ENCODE measurements around the gene PSD2.
A peak's percentile ranks its signal among the peaks of the same experiment; 100 is the strongest.
"Not testable (repeated sequence)": the region's sequence is repeated elsewhere in the genome, so short reads cannot be mapped to it uniquely, and the experiment has no call there.

Gene PSD2

GRCh38 chr5:139792218-139792617, 3.4 kb upstream of the PSD2 start:
- DNase-seq, result no peak

- DNase-seq, result not testable (repeated sequence)
Measured at GRCh38 chr5:139792655-139793054, 3.0 kb upstream of the PSD2 start.

- no peak for DNase-seq
Measured at GRCh38 chr5:139794067-139794846, 1.4 kb upstream of the PSD2 start.

GRCh38 chr5:139796061-139796806, 626 bp downstream of the PSD2 start:
- peak in 2 of 14 donors; percentile 16 to 39 for DNase-seq

- DNase-seq, result no peak
Measured at GRCh38 chr5:139797335-139797734, 1.7 kb downstream of the PSD2 start.

GRCh38 chr5:139797856-139798510, 2.4 kb downstream of the PSD2 start:
- DNase-seq, result peak in 1 of 14 donors; percentile 9

- DNase-seq, result no peak
Measured at GRCh38 chr5:139798883-139799282, 3.3 kb downstream of the PSD2 start.

- no peak for DNase-seq
Measured at GRCh38 chr5:139799359-139799758, 3.8 kb downstream of the PSD2 start.

GRCh38 chr5:139803978-139804377, 8.4 kb downstream of the PSD2 start:
- DNase-seq, result no peak

GRCh38 chr5:139804800-139805397, 9.3 kb downstream of the PSD2 start:
- DNase-seq, result no peak

GRCh38 chr5:139805545-139805944, 9.9 kb downstream of the PSD2 start:
- no peak for DNase-seq

- peak in 9 of 14 donors; percentile 28 to 75 (median 60) for DNase-seq
Measured at GRCh38 chr5:139806111-139806510, 10.5 kb downstream of the PSD2 start.

GRCh38 chr5:139806726-139807646, 11.4 kb downstream of the PSD2 start:
- DNase-seq, result peak in 8 of 14 donors; percentile 21 to 76 (median 58)

- DNase-seq, result no peak
Measured at GRCh38 chr5:139807647-139808030, 12.0 kb downstream of the PSD2 start.

GRCh38 chr5:139808481-139809330, 13.1 kb downstream of the PSD2 start:
- no peak for DNase-seq

- DNase-seq, result no peak
Measured at GRCh38 chr5:139809331-139809810, 13.8 kb downstream of the PSD2 start.

GRCh38 chr5:139810341-139811273, 15.0 kb downstream of the PSD2 start:
- DNase-seq, result peak in 5 of 14 donors; percentile 10 to 49 (median 42)

GRCh38 chr5:139811274-139811607, 15.6 kb downstream of the PSD2 start:
- no peak for DNase-seq

GRCh38 chr5:139812323-139812722, 16.7 kb downstream of the PSD2 start:
- no peak for DNase-seq
